T-helper 17 cell (primary cell): Measurements from ENCODE around the gene KCNJ5. TPM values are rescaled to one million over a fixed set of nuclear protein-coding genes. Genes with fewer than 3 reads are reported as not detected.

Experiments used
- ATAC-seq: fragments of 150-1000 bp; cut with Tn5 transposase; 2 replicates; pipeline ENCODE4 v1.10.0; 2021; ENCODE audit warnings: mild to moderate bottlenecking, moderate library complexity
- DNase-seq, 3 donors: peaks; one replicate each; pipeline versions ENCODE4 v3.0.0 to v3.0.0-alpha.2; 2020 to 2021
- H3K9me3 ChIP-seq: one replicate; pipeline ENCODE4 v1.7.0; 2013; ENCODE audit warnings: low read length, mild to moderate bottlenecking; ENCODE audit not compliant: control insufficient read depth, poor library complexity, severe bottlenecking
- H3K27ac Mint-ChIP-seq: one replicate; pipeline ENCODE4 v1.8.0; 2022; ENCODE audit warnings: mild to moderate bottlenecking, moderate library complexity, mixed read lengths
- H3K27me3 Mint-ChIP-seq: one replicate; pipeline ENCODE4 v1.8.0; 2022; ENCODE audit warnings: mixed read lengths
- H3K36me3 Mint-ChIP-seq: one replicate; pipeline ENCODE4 v1.8.0; 2022; ENCODE audit warnings: low read depth, mixed read lengths
- H3K4me1 Mint-ChIP-seq: one replicate; pipeline ENCODE4 v1.8.0; 2022; ENCODE audit warnings: mild to moderate bottlenecking, mixed read lengths
- H3K4me3 Mint-ChIP-seq: one replicate; pipeline ENCODE4 v1.8.0; 2022; ENCODE audit warnings: mild to moderate bottlenecking, moderate library complexity, mixed read lengths
- total RNA-seq, 4 donors: library from RNA in 2 of 4; stranded (reverse) in 2 of 4; gene quantifications; one replicate each; pipeline ENCODE4 v1.2.3 and lab custom pipeline; 2022 to 2026

The KCNJ5 gene
- total RNA-seq, 2 donors from 2014 or later, result not detected

DNA sequence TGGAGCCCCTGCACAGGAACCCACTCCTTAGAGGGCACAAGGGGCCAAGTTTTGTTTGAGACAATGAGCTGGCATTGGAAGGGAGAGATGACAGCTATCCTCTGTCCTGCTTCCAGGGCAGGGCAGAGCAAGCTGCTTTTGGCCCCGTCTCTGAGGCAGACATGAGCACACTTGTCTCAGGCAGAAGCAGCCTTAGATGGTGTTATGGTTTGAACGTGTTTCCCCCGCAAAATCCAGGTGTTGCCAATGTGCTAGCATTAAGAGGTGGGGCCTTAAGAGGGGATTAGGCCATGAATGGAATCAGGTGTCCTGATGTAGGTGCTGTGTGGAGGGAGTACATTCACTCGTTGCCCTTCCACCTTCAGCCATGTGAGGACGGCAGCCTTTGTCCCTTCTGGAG is 49.0 kb downstream of the KCNJ5 start:
- no peak for DNase-seq
- Mint-ChIP-seq H3K4me1 (peaks cover 2% of the 10 kb centered on the region), H3K36me3 (no peaks in the 10 kb centered on the region), H3K27ac (no peak overlapping the region), H3K27me3 (peaks cover 29% of the 10 kb centered on the region), H3K4me3 (no peak overlapping the region)
- H3K9me3 ChIP-seq, result no peaks in the 10 kb centered on the region
- no peak for ATAC-seq

DNA sequence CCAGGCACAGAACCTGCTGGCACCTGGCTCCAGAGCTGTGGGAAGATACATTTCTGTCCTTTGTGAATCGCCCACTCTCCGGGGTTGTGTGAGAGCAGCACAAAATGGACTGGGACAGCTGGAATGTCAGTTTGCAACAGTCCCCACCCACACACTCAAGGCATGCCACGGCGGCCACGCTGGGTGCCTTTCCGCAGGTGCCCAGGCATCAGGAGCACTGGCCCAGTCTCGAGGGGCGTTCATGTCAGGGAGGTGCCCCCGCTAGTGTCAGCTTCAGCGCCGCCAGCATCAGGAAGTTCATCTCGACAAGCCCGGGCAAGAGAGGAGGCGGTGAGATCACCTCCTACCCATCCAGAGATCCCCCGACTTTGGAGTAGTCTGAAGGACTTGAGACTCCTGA is 49.4 kb downstream of the KCNJ5 start:
- Mint-ChIP-seq H3K4me1 (peaks cover 2% of the 10 kb centered on the region), H3K4me3 (no peak overlapping the region), H3K27ac (no peak overlapping the region), H3K36me3 (peaks cover 2% of the 10 kb centered on the region), H3K27me3 (peaks cover 33% of the 10 kb centered on the region)
- no peaks in the 10 kb centered on the region for H3K9me3 ChIP-seq
- no peak for DNase-seq
- ATAC-seq, result no peak

DNA sequence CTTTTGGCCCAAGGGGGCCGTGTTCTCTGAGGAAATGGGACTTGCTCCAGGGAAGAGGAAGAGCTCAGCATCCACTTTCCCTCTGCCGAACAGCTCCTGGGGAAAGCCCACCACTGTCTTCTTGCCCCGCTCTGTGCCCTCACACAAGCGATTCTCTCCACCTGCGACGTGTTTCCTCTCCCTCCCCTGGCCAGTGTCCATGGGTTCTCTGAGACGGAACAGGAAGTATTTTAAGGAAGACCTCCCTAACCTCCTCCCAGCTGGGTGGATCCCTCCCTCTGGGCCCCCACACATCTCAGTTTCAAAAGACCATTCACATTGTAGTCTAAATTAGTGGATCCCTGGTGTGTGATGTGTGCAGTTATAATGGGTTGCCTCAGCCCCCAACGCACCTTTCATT is 50.0 kb downstream of the KCNJ5 start:
- peaks cover 36% of the 10 kb centered on the region for H3K27me3 Mint-ChIP-seq
- no peak for DNase-seq
- H3K9me3 ChIP-seq, result no peaks in the 10 kb centered on the region
- H3K36me3 Mint-ChIP-seq, result peaks cover 2% of the 10 kb centered on the region
- no peak for ATAC-seq
- H3K4me1 Mint-ChIP-seq, result peaks cover 2% of the 10 kb centered on the region
- no peak overlapping the region for H3K4me3 Mint-ChIP-seq
- no peak overlapping the region for H3K27ac Mint-ChIP-seq

DNA sequence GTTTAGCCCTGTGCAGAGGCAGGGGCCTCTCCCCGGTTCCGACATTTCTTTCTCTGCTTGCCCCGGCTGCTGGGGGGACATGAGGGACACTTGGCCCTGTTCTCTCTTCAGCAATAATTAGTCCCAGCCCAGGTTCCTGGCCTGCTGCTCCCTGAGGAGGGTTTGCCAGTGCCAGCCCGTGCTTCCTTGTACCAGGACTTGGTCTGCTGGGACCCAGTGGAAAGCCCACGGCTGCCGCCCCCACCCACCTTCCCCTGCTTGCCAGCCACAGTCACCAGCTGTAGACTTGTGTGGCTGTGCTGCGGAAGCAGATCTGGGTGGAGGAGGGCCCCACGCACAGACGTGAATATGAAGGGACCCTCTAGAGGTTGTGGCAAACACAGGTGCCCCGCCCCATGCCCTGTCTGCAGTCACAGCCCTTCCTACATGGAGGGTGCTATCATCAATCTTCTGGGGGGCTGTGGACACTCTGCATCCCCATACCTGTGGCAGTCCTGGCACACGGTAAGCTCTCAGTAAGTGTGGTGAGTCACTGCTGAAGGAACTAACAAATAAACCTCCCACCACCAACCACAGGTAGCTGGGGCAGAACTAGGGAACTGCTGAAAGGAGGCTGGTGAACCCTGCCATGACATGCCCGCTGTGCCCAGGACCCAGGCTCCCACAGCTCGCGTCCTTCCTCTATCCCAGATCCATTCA is 50.6 kb downstream of the KCNJ5 start:
- Mint-ChIP-seq H3K36me3 (peaks cover 2% of the 10 kb centered on the region), H3K4me1 (peaks cover 2% of the 10 kb centered on the region), H3K27me3 (peaks cover 36% of the 10 kb centered on the region), H3K27ac (no peak overlapping the region), H3K4me3 (no peak overlapping the region)
- no peak for ATAC-seq
- no peak for DNase-seq
- H3K9me3 ChIP-seq, result no peaks in the 10 kb centered on the region

DNA sequence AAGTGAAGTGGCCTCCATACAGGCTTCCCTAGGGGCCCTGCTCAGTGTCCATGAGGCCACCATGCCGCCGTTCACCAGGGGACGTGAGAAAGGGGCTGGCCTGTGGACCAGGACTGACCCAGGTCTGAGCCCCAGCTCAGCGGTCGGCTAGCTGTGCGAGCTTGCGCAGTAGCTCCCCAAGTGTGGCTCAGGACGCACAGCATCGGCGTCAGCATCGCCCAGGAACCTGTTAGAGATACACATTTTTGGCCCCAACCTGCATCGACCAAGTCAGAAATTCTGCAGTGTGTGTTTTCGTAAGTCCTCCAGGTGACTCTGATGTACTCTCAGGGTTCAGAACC is 51.1 kb downstream of the KCNJ5 start:
- no peaks in the 10 kb centered on the region for H3K9me3 ChIP-seq
- Mint-ChIP-seq H3K4me1 (peaks cover 2% of the 10 kb centered on the region), H3K4me3 (no peak overlapping the region), H3K27ac (no peak overlapping the region), H3K36me3 (peaks cover 2% of the 10 kb centered on the region), H3K27me3 (peaks cover 36% of the 10 kb centered on the region)
- ATAC-seq, result no peak
- DNase-seq, result no peak

DNA sequence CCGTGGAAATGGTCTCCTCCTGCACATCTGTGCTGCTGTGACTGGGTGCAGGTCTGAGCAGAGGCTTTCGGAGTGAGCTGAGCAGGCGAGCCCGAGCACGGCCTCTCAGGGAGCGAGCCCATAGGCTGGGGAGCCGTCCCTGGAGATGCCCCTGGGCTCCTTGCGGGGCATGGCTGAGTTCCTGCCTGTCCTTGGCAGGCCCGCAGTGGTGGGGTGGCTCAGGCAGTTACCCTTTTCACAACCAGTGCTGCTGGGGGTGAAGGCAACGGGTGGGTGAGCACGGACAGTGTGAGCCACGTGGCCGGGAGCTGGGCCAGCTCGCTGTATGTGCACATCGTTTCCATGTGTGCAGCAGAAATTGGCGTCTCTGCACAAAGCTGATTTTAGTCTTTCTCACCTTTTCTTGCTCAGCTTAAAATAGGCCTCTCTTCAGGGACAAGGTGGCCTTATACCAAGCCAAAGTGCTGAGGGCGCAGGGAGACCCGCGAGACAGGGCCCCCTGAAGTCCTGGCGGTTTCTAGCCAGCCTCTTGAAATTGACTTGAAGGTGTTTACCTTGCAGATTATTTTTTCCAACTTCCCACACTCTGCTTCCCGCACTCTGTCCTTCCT is 51.8 kb downstream of the KCNJ5 start, which contains the start of gene TP53AIP1:
Gene TP53AIP1, minus strand, starts transcription at position 55 of the 611 bp plus-strand sequence. CDS start 5,053 bp downstream, outside the sequence.
- no peaks in the 10 kb centered on the region for H3K9me3 ChIP-seq
- DNase-seq (no peak), ATAC-seq (no peak)
- Mint-ChIP-seq H3K4me3 (no peak within 1 kb of the TSS), H3K4me1 (no peaks in the 10 kb centered on the region), H3K27me3 (peaks cover 40% of the 10 kb centered on the region), H3K27ac (no peak within 1 kb of the TSS), H3K36me3 (peaks cover 2% of the 10 kb centered on the region)

DNA sequence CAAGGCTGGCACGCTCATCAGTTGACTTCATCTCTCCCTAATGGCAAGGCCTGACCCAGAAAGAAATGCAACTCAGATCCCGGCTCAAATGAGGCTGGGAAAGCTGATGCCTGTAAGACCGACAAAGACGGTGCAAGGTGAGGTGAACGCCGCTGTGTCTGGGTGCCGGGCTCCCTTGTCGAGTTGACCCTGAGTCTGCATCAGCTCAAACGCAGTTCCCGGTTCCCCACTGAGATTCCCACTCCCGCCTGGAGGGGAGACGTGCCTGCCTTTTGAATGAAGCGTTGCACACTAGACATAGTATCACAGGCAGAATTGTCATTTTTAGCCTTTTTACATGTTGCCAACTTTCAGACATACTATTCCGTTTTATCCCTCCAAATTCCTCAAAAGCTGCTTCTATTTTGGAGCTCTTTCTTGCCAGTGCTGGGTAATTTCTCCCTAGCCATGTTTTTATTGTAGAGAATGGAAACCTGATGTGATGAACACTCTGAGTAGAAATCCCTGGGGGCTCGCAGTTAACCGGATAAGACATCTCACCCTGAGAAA is 52.3 kb downstream of the KCNJ5 start:
- ATAC-seq, result no peak
- no peak for DNase-seq
- H3K4me1 Mint-ChIP-seq, result no peaks in the 10 kb centered on the region

DNA sequence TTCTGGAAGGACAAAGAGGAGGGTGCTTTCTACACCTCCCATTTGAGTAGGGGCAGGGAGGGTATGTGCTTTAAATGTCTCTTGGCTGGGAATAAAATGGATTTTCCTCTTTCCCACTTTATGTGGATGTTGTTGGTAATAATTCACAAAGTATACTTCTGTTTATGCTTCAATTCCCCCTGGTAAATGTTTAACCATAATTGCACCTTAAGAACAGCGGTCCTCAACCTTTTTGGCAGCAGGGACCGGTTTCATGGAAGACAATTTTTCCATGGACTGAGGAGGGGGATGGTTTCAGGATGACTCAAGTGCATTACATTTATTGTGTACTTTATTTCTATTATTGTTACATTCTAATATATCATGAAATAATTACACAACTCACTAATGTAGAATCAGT is 55.5 kb downstream of the KCNJ5 start:
- H3K27me3 Mint-ChIP-seq, result peaks cover 48% of the 10 kb centered on the region
- peaks cover 4% of the 10 kb centered on the region for H3K36me3 Mint-ChIP-seq
- no peak for DNase-seq
- H3K4me1 Mint-ChIP-seq, result no peaks in the 10 kb centered on the region
- no peak for ATAC-seq
- no peak overlapping the region for H3K4me3 Mint-ChIP-seq
- no peaks in the 10 kb centered on the region for H3K9me3 ChIP-seq
- H3K27ac Mint-ChIP-seq, result no peak overlapping the region

More for the DNA sequence above, 52.3 kb downstream of the KCNJ5 start:
- H3K9me3 ChIP-seq, result no peaks in the 10 kb centered on the region
- no peak overlapping the region for H3K4me3 Mint-ChIP-seq
- H3K27me3 Mint-ChIP-seq, result peaks cover 45% of the 10 kb centered on the region
- H3K27ac Mint-ChIP-seq, result no peak overlapping the region
- H3K36me3 Mint-ChIP-seq, result peaks cover 2% of the 10 kb centered on the region

DNA sequence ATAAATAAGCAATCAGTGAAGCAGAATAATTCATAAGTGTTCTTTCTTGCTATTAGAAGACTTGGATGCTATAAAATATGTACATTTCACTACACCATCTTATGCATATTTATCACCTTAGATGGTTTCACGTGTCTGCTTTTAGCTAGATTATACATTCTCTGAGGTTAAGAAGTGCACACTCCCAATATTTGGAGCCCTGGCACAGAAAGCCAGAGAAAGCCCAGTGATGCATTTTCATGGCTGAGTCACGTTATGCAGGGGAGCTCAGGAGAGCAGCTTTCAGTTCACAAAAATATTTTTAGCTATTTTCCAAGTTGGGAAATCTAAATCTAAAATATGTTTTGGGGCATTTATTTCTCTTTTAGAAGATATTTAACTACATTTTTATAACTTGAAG is 56.6 kb downstream of the KCNJ5 start:
- no peaks in the 10 kb centered on the region for H3K9me3 ChIP-seq
- Mint-ChIP-seq H3K27me3 (peaks cover 41% of the 10 kb centered on the region), H3K36me3 (peaks cover 4% of the 10 kb centered on the region), H3K4me1 (no peaks in the 10 kb centered on the region), H3K27ac (no peak overlapping the region), H3K4me3 (no peak overlapping the region)
- no peak for DNase-seq
- ATAC-seq, result no peak

DNA sequence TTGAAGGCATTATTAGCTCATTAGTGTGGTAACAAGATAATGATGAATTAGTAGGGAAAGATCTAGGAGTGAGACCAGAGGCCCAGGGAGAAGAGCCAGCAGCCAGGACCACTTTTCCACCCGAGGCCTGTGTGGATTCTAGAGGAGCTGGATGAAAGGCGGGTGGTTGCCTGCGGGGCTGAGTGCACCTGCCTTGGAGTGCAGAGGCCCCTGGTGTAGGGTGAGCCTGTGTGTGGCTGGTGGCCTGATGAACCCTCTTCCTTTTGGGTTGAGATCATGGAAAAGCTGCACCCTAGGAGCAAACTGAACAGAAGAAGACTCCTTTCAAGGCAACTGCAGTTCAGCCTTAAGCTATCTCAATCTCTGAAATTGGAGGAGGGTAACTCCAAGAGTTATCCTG is 57.4 kb downstream of the KCNJ5 start:
- DNase-seq (no peak), ATAC-seq (no peak)
- Mint-ChIP-seq H3K4me3 (no peak overlapping the region), H3K4me1 (no peaks in the 10 kb centered on the region), H3K36me3 (peaks cover 4% of the 10 kb centered on the region), H3K27ac (no peak overlapping the region), H3K27me3 (peaks cover 45% of the 10 kb centered on the region)
- no peaks in the 10 kb centered on the region for H3K9me3 ChIP-seq

DNA sequence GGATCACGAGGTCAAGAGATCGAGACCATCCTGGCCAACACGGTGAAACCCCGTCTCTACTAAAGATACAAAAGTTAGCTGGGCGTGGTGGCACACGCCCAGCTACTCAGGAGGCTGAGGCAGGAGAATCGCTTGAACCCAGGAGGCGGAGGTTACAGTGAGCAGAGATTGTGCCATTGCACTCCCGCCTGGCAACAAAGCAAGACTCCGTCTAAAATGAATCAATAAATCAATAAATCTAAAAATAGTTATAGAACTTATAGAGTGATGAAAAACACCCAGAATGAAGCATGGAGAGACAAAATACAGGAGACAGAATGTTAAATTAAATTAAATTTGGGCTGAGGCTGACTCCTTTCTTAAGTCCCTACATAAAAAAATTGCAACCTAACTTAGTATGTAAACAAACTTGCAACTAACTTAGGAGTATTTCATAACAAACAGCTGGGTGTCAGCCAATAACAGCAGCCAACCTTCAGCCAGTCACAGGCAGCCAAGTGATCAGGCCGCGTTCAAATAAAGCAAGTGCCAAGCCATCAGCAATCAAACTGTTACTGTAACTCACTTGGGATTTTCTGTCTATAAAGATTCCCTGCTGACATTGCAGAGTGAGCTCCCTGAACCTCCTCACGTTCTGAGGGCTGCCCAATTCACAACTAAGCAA is 58.8 kb downstream of the KCNJ5 start:
- DNase-seq, result no peak

DNA sequence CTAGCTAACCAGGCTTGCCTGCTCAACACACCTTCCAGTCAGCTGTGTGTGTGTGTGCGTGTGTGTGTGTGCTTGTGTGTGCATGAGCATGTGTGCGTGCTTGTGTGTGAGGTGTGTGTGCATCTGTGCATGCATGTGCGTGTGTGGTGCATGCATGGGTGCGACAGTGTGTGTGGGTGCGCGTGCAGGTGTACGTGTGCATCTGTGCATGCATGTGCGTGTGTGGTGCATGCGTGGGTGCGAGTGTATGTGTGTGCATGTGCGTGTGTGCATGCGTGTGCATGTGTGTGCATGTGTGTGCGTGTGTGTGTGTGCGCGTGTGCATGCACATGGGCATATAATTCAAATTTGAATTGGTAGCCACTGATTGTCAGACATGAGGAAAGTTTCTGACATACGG is 62.0 kb downstream of the KCNJ5 start:
- DNase-seq (no peak), ATAC-seq (no peak)
- Mint-ChIP-seq H3K36me3 (peaks cover 2% of the 10 kb centered on the region), H3K4me1 (peaks cover 4% of the 10 kb centered on the region), H3K4me3 (no peak overlapping the region), H3K27ac (no peak overlapping the region), H3K27me3 (peaks cover 53% of the 10 kb centered on the region)
- no peaks in the 10 kb centered on the region for H3K9me3 ChIP-seq

More for the DNA sequence above, 58.8 kb downstream of the KCNJ5 start:
- no peak overlapping the region for H3K4me3 Mint-ChIP-seq
- H3K27ac Mint-ChIP-seq, result no peak overlapping the region
- H3K27me3 Mint-ChIP-seq, result peaks cover 47% of the 10 kb centered on the region
- peaks cover 4% of the 10 kb centered on the region for H3K36me3 Mint-ChIP-seq
- no peak for ATAC-seq
- no peaks in the 10 kb centered on the region for H3K9me3 ChIP-seq
- no peaks in the 10 kb centered on the region for H3K4me1 Mint-ChIP-seq

DNA sequence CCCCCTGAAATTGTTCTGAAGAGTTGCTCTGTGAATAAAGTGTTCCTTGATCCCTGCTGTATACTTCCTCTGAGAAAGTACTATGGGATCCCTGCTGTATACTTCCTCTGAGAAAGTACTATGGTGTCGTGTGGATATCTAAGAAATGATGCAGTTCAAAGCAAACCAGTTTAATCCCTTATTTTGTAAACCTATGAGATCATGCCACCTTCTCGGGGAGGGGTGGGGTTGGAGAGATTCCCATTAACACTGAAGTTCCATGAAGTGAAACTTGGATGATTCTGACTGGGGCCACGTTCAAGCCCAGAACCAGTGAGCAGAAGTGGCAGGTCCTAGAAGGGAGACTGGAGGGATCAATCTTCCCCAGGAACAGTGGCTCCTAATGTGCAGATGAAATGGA is 64.5 kb downstream of the KCNJ5 start:
- no peak for ATAC-seq
- H3K36me3 Mint-ChIP-seq, result no peaks in the 10 kb centered on the region
- no peak overlapping the region for H3K4me3 Mint-ChIP-seq
- H3K27ac Mint-ChIP-seq, result peak overlapping the region; percentile 29
- peaks cover 4% of the 10 kb centered on the region for H3K4me1 Mint-ChIP-seq
- no peaks in the 10 kb centered on the region for H3K9me3 ChIP-seq
- DNase-seq, result no peak
- H3K27me3 Mint-ChIP-seq, result peaks cover 46% of the 10 kb centered on the region
